ENCODE measurements around the gene LIMK1.
"Not testable (repeated sequence)": the region's sequence is repeated elsewhere in the genome, so short reads cannot be mapped to it uniquely, and the experiment has no call there.

The LIMK1 gene

DNA sequence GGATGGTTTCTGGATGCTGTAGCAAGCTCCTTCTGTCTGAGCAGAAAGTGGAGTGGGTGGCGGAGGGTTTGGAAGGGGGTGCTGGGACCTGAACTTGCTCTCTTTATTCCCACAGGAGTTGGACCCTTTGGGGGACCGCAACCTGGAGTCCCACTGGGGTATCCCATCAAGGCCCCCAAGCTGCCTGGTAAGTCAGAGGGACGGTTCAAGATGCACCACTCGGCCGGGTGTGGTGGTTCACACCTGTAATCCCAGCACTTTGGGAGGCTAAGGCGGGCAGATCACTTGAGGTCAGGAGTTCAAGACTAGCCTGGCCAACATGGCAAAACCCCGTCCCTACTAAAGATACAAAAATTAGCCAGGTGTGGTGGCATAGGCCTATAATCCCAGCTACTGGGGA lies 37.0 kb upstream of the LIMK1 start:
- H3K27ac ChIP-seq (ENCODE audit: low read depth, low read length, severe bottlenecking); H3K9me3 ChIP-seq (ENCODE audit: control insufficient read depth, low read length); H3K36me3 ChIP-seq (ENCODE audit: control insufficient read depth, insufficient read depth, low read length); H3K4me3 ChIP-seq (ENCODE audit: extremely low read depth, insufficient read depth, low read length, poor library complexity, severe bottlenecking): not testable (repeated sequence)
- H3K4me1 ChIP-seq (ENCODE audit: control insufficient read depth, insufficient read depth, low read length, poor library complexity, severe bottlenecking), result peaks cover 12% of the 10 kb centered on the region
- WGBS, 2 experiments (ENCODE audit: insufficient coverage in 2 of 2), result 88 to 95% methylated on average over 3 to 7 of the region's 7 CpGs

DNA sequence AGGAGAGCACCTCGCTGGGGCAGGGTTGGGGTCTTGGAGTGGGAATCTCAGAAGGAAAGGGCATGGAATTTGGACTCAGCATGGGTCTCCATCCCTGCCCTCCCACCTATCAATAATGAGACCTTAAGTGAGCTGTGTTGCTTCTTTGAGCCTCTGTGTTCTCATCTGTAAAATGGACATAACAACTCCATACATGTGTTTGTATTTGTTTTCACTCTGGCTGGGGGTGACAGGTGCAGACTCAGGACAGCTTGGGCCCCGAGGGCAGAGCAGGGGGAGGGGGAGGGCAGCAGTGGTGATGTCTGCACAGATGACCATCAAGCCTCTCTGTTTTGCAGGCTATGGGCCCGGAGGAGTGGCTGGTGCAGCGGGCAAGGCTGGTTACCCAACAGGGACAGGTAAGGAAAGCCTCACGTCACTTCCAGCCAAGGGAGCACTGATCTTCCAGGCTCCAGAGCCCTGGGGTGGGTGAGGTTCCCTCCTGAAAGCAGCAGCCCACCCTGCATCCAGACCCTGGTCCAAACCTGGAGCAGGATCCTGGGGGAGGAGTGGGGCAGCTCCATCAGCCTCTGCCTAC lies 35.7 kb upstream of the LIMK1 start:
- H3K9me3 ChIP-seq (ENCODE audit: control insufficient read depth, low read length), result no peaks in the 10 kb centered on the region
- no peak overlapping the region for H3K27ac ChIP-seq (ENCODE audit: low read depth, low read length, severe bottlenecking)
- H3K4me1 ChIP-seq (ENCODE audit: control insufficient read depth, insufficient read depth, low read length, poor library complexity, severe bottlenecking), result peaks cover 12% of the 10 kb centered on the region
- WGBS, 2 experiments (ENCODE audit: insufficient coverage in 2 of 2), result 95 to 100% methylated on average over 3 of the region's 5 CpGs
- H3K4me3 ChIP-seq (ENCODE audit: extremely low read depth, insufficient read depth, low read length, poor library complexity, severe bottlenecking), result no peak overlapping the region
- no peaks in the 10 kb centered on the region for H3K36me3 ChIP-seq (ENCODE audit: control insufficient read depth, insufficient read depth, low read length)

DNA sequence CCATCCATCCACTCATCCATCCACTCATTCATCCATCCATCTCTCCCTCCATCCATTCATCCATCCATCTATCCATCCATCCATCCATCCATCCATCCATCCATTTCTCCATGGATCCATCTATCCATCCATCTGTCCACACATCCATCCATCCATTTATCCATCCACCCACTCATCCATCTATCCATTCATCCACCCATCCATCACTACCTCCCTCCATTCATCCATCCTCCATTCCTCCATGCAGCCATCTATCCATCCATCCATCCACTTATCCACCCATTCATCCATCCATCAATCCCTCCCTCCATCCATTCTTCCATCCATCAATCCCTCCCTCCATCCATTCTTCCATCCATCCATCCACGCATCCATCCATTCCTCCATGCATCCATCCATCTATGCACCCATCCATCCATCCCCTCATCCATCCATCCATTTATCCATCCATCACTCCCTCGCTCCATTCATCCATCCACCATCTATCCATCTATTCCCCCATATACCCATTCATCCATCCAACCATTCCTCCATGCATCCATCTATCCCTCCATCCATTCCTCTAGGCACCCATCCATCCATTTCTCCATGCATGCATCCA lies 34.5 kb upstream of the LIMK1 start:
- WGBS, 2 experiments (ENCODE audit: insufficient coverage in 2 of 2), result 83 to 89% methylated on average over 2 of the region's 2 CpGs
- Histone ChIP-seq H3K27ac (ENCODE audit: low read depth, low read length, severe bottlenecking) (no peak overlapping the region), H3K4me3 (ENCODE audit: extremely low read depth, insufficient read depth, low read length, poor library complexity, severe bottlenecking) (no peak overlapping the region), H3K9me3 (ENCODE audit: control insufficient read depth, low read length) (no peaks in the 10 kb centered on the region), H3K36me3 (ENCODE audit: control insufficient read depth, insufficient read depth, low read length) (no peaks in the 10 kb centered on the region), H3K4me1 (ENCODE audit: control insufficient read depth, insufficient read depth, low read length, poor library complexity, severe bottlenecking) (peaks cover 8% of the 10 kb centered on the region)

DNA sequence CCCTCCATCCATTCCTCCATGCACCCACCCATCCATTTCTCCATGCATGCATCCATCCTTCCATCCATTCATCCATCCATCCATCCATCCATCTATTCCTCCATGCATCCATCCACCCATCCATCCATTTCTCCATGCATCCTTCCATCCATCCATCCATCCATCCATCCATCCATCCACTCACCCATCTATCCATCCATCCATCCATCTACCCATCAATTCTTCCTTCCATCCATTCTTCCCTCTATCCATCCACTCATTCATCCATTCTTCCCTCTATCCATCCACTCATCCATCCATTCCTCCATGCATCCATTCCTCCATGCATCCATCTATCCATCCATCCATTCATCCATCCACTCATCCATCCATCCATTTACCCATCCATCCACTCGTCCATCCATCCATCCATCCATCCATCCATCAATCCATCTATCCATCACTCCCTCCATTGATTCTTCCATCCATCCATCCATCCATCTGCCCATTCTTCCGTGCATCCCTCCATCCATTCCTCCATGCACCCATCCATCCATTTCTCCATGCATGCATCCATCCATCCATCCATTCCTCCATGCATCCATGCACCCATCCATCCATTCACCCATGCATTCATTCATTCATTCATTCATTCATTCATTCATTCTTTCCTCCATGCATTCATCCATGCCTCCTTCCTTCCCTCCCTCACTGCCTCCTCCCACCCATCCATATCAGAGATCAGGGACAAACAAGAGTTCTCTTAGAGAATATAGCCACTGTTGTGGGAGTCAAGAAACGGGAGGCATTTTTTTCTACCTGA lies 33.4 kb upstream of the LIMK1 start:
- WGBS, 2 experiments (ENCODE audit: insufficient coverage in 2 of 2), result 86 to 89% methylated on average over 3 of the region's 3 CpGs
- Histone ChIP-seq H3K36me3 (ENCODE audit: control insufficient read depth, insufficient read depth, low read length) (no peaks in the 10 kb centered on the region), H3K9me3 (ENCODE audit: control insufficient read depth, low read length) (no peaks in the 10 kb centered on the region), H3K27ac (ENCODE audit: low read depth, low read length, severe bottlenecking) (no peak overlapping the region), H3K4me1 (ENCODE audit: control insufficient read depth, insufficient read depth, low read length, poor library complexity, severe bottlenecking) (peaks cover 5% of the 10 kb centered on the region), H3K4me3 (ENCODE audit: extremely low read depth, insufficient read depth, low read length, poor library complexity, severe bottlenecking) (no peak overlapping the region)

GRCh38 chr7:74051193-74051592 lies 32.4 kb upstream of the LIMK1 start:
- no peaks in the 10 kb centered on the region for H3K36me3 ChIP-seq (ENCODE audit: control insufficient read depth, insufficient read depth, low read length)
- H3K27ac ChIP-seq (ENCODE audit: low read depth, low read length, severe bottlenecking), result no peak overlapping the region
- WGBS, 2 experiments (ENCODE audit: insufficient coverage in 2 of 2), result 89 to 100% methylated on average over 4 to 9 of the region's 10 CpGs
- no peak overlapping the region for H3K4me3 ChIP-seq (ENCODE audit: extremely low read depth, insufficient read depth, low read length, poor library complexity, severe bottlenecking)
- peaks cover 5% of the 10 kb centered on the region for H3K4me1 ChIP-seq (ENCODE audit: control insufficient read depth, insufficient read depth, low read length, poor library complexity, severe bottlenecking)
- no peaks in the 10 kb centered on the region for H3K9me3 ChIP-seq (ENCODE audit: control insufficient read depth, low read length)

- no peak overlapping the region for H3K27ac ChIP-seq (ENCODE audit: low read depth, low read length, severe bottlenecking)
- no peaks in the 10 kb centered on the region for H3K36me3 ChIP-seq (ENCODE audit: control insufficient read depth, insufficient read depth, low read length)
- 56 to 67% methylated on average over 11 to 12 of the region's 16 CpGs for WGBS, 2 experiments (ENCODE audit: insufficient coverage in 2 of 2)
Measured at GRCh38 chr7:74051629-74052410, 31.8 kb upstream of the LIMK1 start.

GRCh38 chr7:74052628-74053027 lies 31.0 kb upstream of the LIMK1 start:
- Histone ChIP-seq H3K27ac (ENCODE audit: low read depth, low read length, severe bottlenecking) (no peak overlapping the region), H3K4me1 (ENCODE audit: control insufficient read depth, insufficient read depth, low read length, poor library complexity, severe bottlenecking) (peaks cover 5% of the 10 kb centered on the region), H3K4me3 (ENCODE audit: extremely low read depth, insufficient read depth, low read length, poor library complexity, severe bottlenecking) (no peak overlapping the region), H3K36me3 (ENCODE audit: control insufficient read depth, insufficient read depth, low read length) (no peaks in the 10 kb centered on the region), H3K9me3 (ENCODE audit: control insufficient read depth, low read length) (no peaks in the 10 kb centered on the region)
- WGBS, 2 experiments (ENCODE audit: insufficient coverage in 2 of 2), result 70 to 92% methylated on average over 1 of the region's 1 CpG

More at GRCh38 chr7:74051629-74052410, 31.8 kb upstream of the LIMK1 start:
- H3K4me1 ChIP-seq (ENCODE audit: control insufficient read depth, insufficient read depth, low read length, poor library complexity, severe bottlenecking), result peaks cover 5% of the 10 kb centered on the region
- no peak overlapping the region for H3K4me3 ChIP-seq (ENCODE audit: extremely low read depth, insufficient read depth, low read length, poor library complexity, severe bottlenecking)
- H3K9me3 ChIP-seq (ENCODE audit: control insufficient read depth, low read length), result no peaks in the 10 kb centered on the region

- WGBS, 2 experiments (ENCODE audit: insufficient coverage in 2 of 2), result 92% methylated on average over 3 of the region's 3 CpGs
- H3K36me3 ChIP-seq (ENCODE audit: control insufficient read depth, insufficient read depth, low read length), result no peaks in the 10 kb centered on the region
- H3K4me3 ChIP-seq (ENCODE audit: extremely low read depth, insufficient read depth, low read length, poor library complexity, severe bottlenecking), result no peak overlapping the region
- H3K9me3 ChIP-seq (ENCODE audit: control insufficient read depth, low read length), result no peaks in the 10 kb centered on the region
- no peak overlapping the region for H3K27ac ChIP-seq (ENCODE audit: low read depth, low read length, severe bottlenecking)
- peaks cover 5% of the 10 kb centered on the region for H3K4me1 ChIP-seq (ENCODE audit: control insufficient read depth, insufficient read depth, low read length, poor library complexity, severe bottlenecking)
Measured at GRCh38 chr7:74053589-74054186, 29.9 kb upstream of the LIMK1 start.

- Histone ChIP-seq H3K9me3 (ENCODE audit: control insufficient read depth, low read length) (no peaks in the 10 kb centered on the region), H3K27ac (ENCODE audit: low read depth, low read length, severe bottlenecking) (no peak overlapping the region), H3K4me1 (ENCODE audit: control insufficient read depth, insufficient read depth, low read length, poor library complexity, severe bottlenecking) (peaks cover 2% of the 10 kb centered on the region), H3K36me3 (ENCODE audit: control insufficient read depth, insufficient read depth, low read length) (no peaks in the 10 kb centered on the region), H3K4me3 (ENCODE audit: extremely low read depth, insufficient read depth, low read length, poor library complexity, severe bottlenecking) (no peak overlapping the region)
- WGBS, 2 experiments (ENCODE audit: insufficient coverage in 2 of 2), result 91% methylated on average over 19 to 26 of the region's 26 CpGs
Measured at GRCh38 chr7:74056096-74056915, 27.3 kb upstream of the LIMK1 start.
